Skeletal muscle cell (primary cell): ENCODE data around the gene UROS.

Experiments used
- DNase-seq: peaks from one replicate; pipeline ENCODE4 v3.0.0-alpha.2; 2010; ENCODE audit warnings: low read depth
- H3K4me3 ChIP-seq: 2 replicates; pipeline ENCODE4 v1.5.1; 2011; ENCODE audit warnings: low read depth, mild to moderate bottlenecking, control low read depth, low read length, moderate library complexity

UROS gene

GRCh38 chr10:125772112-125772863 lies 50.8 kb downstream of the UROS start:
- H3K4me3 ChIP-seq: no peak overlapping the region
- no peak for DNase-seq

GRCh38 chr10:125770844-125771243 lies 52.2 kb downstream of the UROS start:
- DNase-seq: no peak
- H3K4me3 ChIP-seq: no peak overlapping the region

GRCh38 chr10:125769175-125769574 lies 53.9 kb downstream of the UROS start:
- no peak overlapping the region for H3K4me3 ChIP-seq
- DNase-seq: no peak

- no peak for DNase-seq
- H3K4me3 ChIP-seq: no peak overlapping the region
Measured at GRCh38 chr10:125768219-125768855, 54.7 kb downstream of the UROS start.

- no peak overlapping the region for H3K4me3 ChIP-seq
- no peak for DNase-seq
Measured at GRCh38 chr10:125766511-125766910, 56.5 kb downstream of the UROS start.

- DNase-seq: no peak
- H3K4me3 ChIP-seq: no peak overlapping the region
Measured at GRCh38 chr10:125765835-125766234, 57.2 kb downstream of the UROS start.

- no peak for DNase-seq
Measured at GRCh38 chr10:125762692-125763648, 60.1 kb downstream of the UROS start.

GRCh38 chr10:125761961-125762360 lies 61.1 kb downstream of the UROS start:
- no peak overlapping the region for H3K4me3 ChIP-seq
- no peak for DNase-seq

More at GRCh38 chr10:125762692-125763648, 60.1 kb downstream of the UROS start:
- H3K4me3 ChIP-seq: no peak overlapping the region

GRCh38 chr10:125757742-125758141 lies 65.3 kb downstream of the UROS start:
- H3K4me3 ChIP-seq: no peak overlapping the region
- DNase-seq: no peak

- no peak overlapping the region for H3K4me3 ChIP-seq
- DNase-seq: no peak
Measured at GRCh38 chr10:125756853-125757487, 66.1 kb downstream of the UROS start.

- no peak for DNase-seq
Measured at GRCh38 chr10:125756196-125756595, 66.9 kb downstream of the UROS start.

GRCh38 chr10:125747417-125747816 lies 75.6 kb downstream of the UROS start:
- no peak for DNase-seq
- no peak overlapping the region for H3K4me3 ChIP-seq

More at GRCh38 chr10:125756196-125756595, 66.9 kb downstream of the UROS start:
- H3K4me3 ChIP-seq: no peak overlapping the region

DNA sequence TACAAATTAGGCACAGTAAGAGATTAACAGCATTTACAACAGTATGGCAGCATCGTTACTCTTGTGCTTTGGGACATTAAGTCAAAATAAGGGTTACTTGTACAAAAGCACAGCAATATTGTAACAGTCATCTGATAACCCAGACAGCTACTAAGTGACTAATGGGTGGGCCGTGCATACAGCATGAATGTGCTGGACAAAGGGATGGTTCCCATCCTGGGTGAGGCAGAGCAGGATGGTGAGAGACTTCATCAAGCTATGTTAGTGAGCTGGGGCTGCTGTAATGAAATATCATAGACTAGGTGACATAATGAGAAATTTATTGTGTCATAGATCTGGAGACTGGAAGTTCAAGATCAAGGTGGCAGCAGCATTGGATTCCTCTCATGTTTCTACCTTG lies 78.1 kb downstream of the UROS start:
- H3K4me3 ChIP-seq: no peak overlapping the region
- DNase-seq: no peak

- no peak overlapping the region for H3K4me3 ChIP-seq
- no peak for DNase-seq
Measured at GRCh38 chr10:125742465-125742864, 80.6 kb downstream of the UROS start.

DNA sequence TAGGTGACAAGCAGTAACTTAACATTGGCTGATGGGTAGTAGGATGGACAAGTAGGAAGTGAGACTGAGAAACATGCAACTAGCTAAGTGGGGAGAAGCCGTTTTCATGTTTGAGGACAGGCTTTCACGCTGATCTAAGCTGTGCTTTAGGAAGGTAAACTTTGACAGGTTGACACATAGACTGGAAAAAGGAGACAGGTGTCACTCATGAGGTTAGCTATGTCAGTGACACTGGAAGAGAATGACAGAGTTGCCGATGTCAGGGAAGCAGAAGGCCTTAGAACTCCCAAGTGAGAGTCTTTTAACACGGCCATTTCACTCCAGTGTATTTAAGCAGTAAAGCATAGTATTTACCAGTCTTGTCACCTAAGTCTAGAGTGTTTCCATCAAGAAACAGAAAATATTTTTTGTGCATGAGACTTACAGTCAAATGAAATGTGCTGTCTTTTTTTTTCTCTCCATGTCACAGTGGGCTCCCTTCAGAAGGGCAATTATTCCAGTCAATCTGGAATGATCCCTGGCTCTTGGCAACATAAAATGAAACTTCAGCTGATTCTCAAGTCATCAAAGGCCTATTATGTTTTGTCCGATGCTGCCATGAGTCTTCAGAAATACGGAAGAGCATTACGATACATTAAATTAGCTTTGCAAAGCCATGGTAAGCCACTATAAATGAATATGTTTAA lies 82.9 kb downstream of the UROS start:
- no peak overlapping the region for H3K4me3 ChIP-seq
- DNase-seq: no peak
